Articular chondrocyte of knee joint (primary cell): ENCODE measurements around the gene ASB5. TPM values are rescaled to one million over a fixed set of nuclear protein-coding genes. Genes with fewer than 3 reads are reported as not detected.

Experiments
- total RNA-seq: library from RNA; depleted of rRNA; stranded (reverse); fragments of >200 nt; gene quantifications from 2 replicates; pipeline ENCODE4 v1.2.3, GENCODE V29; 2012

The ASB5 gene, protein sequence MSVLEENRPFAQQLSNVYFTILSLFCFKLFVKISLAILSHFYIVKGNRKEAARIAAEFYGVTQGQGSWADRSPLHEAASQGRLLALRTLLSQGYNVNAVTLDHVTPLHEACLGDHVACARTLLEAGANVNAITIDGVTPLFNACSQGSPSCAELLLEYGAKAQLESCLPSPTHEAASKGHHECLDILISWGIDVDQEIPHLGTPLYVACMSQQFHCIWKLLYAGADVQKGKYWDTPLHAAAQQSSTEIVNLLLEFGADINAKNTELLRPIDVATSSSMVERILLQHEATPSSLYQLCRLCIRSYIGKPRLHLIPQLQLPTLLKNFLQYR
- total RNA-seq = 0.26 and 0.97 TPM in 2 replicates

DNA sequence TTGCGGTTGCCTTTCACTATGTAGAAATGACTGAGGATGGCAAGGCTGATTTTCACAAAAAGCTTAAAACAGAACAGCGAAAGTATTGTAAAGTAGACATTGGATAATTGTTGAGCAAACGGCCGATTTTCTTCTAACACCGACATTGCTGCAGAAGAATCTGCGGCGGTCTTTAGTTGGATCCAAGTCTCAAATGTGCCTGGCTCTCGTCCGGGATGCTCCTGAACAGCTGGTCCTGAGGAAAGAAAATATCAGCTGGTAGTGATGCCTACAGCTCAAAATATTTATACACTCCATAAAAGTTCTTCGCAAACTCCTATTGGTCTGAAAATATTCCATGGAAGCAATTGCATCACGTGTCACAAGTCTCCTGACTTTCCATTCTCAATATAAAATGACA lies at the start of gene ASB5:
TSS of gene ASB5 (minus strand) at position 260 of the 400 bp plus-strand sequence. CDS start at position 146, 114 bp downstream.

DNA sequence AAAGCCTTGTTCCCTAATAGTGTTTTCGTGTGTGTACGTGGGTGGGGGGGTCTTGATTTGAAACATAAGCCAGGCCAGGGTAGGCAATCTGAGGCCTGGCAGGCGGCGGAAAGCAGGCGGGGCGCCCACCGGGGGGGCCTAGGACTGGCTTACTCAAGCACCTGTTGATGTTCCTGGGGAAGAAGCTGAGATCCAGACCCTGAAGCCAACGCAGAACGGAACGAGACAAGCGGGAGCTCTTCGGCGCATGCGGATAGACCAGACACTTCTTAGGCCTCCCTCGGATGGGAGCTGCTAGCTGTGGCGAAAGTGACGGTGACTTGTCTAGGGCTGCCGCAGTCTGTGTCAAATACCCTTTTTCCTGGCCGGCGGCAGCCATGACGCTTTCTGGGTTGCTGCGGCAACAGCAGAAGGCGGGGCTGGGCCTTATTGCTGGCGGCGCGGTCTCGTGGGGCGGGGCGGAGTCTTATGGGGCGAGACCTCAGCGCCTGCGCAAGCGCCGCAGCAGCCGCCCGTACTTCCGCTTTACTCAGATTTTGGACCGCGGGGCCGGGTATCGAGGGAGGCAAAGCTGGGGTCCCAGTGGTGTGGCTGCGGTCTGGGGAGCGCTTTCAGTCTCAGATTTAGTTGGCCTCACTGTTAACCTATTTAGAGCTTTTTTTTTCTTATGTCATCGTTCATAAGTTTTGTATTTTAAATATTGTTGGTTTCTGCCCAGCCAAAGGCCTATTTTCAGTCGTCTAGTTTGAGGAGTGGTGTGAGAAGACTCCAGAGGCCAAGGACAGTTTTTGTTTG lies 73.6 kb downstream of the ASB5 start, which contains the start of gene SPATA4:
TSS of gene SPATA4 (minus strand) at position 402 of the 795 bp plus-strand sequence. CDS start at position 379, 23 bp downstream.

Other genes with a start within 250 kb of the ASB5 start
- 1.3 and 4.3 TPM in 2 replicates for gene WDR17, start 203.4 kb downstream of the ASB5 start, total RNA-seq
- gene SPATA4, start 73.6 kb downstream of the ASB5 start, total RNA-seq = 0.13 TPM in 1 of 2 replicates, not detected in the other
- gene SPCS3, start 50.7 kb upstream of the ASB5 start, total RNA-seq = 112 and 132 TPM in 2 replicates